Mucosa of descending colon (tissue), 3 donors: ENCODE measurements around the gene PHOSPHO1. TPM values are rescaled to one million over a fixed set of nuclear protein-coding genes. Genes with fewer than 3 reads are reported as not detected.

Experiments
- ATAC-seq: fragments of 200-7000 bp; cut with Tn5 transposase; one replicate; pipeline ENCODE4 v1.9.1; 2020; ENCODE audit warnings: mild to moderate bottlenecking, moderate library complexity
- DNase-seq, 3 donors: peaks; one replicate each; pipeline ENCODE4 v3.0.0-alpha.2; 2020
- H3K36me3 ChIP-seq: fragments of 200-600 bp; one replicate; pipeline ENCODE4 v1.8.0; 2021; ENCODE audit warnings: low read depth, mild to moderate bottlenecking
- H3K4me1 ChIP-seq: fragments of 200-600 bp; one replicate; pipeline ENCODE4 v1.8.0; 2021; ENCODE audit warnings: low read depth, mild to moderate bottlenecking
- H3K4me3 ChIP-seq: fragments of 200-600 bp; one replicate; pipeline ENCODE4 v1.8.0; 2021; ENCODE audit warnings: mild to moderate bottlenecking
- H3K9me3 ChIP-seq: fragments of 200-600 bp; one replicate; pipeline ENCODE4 v1.8.0; 2021; ENCODE audit warnings: mild to moderate bottlenecking
- intact Hi-C, 2 donors: fragments of 100-400 bp; cut with DNase I in 1 of 2; cut with micrococcal nuclease in 1 of 2; formaldehyde crosslinking; loops; one replicate each; pipeline versions ENCODE4 v1.11.0 to v1.11.1; 2022; cut with DNase I, micrococcal nuclease
- total RNA-seq, 3 donors: library from RNA; stranded (reverse); fragmentation: NEBNext Ultra II Directional in 2 of 3; extraction: Animal tissue kit (Norgen Biotek cat#: 25700) in 2 of 3; gene quantifications; one replicate each; pipeline versions ENCODE4 v1.2.1 to v1.2.4, GENCODE V29; 2021 to 2023
- TF ChIP-seq, protein P1 (sequence below): fragments of 200-600 bp; IDR thresholded peaks from one replicate; pipeline ENCODE4 v1.8.0; 2022; ENCODE audit warnings: antibody characterized with exemption, mild to moderate bottlenecking
- donor health status: DM: no; HTN: no; CAD: no; lungs with moderate emphysema.
- donor health status: DM: no; HTN: no; CAD: no.
- donor health status: DM: no; HTN: yes; CAD: no.

PHOSPHO1 gene
- total RNA-seq, 3 donors from 2014 or later: 0.25 TPM; not detected in 2

DNA sequence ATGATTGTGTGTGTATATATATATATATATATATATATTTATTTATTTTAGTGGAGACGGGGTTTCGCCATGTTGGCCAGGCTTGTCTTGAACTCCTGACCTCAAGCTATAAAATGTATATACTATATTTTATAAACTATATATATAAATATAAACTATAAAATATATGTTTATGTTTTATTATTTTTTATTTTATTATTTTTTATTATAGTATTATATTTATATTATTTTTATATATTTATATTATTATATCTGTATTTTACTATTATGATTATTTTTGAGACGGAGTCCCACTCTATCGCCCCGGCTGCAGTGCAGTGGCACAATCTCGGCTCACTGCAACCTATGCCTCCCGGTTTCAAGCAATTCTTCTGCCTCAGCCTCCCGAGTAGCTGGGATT is 10.5 kb upstream of the PHOSPHO1 start:
- DNase-seq (no peak), ATAC-seq (no peak)
- no peaks in the 10 kb centered on the region for H3K36me3 ChIP-seq
- H3K9me3 ChIP-seq: no peaks in the 10 kb centered on the region
- intact Hi-C loops: no loop called here
- H3K4me3 ChIP-seq: no peak overlapping the region
- no peaks in the 10 kb centered on the region for H3K4me1 ChIP-seq
- TF ChIP-seq, protein P1, sequence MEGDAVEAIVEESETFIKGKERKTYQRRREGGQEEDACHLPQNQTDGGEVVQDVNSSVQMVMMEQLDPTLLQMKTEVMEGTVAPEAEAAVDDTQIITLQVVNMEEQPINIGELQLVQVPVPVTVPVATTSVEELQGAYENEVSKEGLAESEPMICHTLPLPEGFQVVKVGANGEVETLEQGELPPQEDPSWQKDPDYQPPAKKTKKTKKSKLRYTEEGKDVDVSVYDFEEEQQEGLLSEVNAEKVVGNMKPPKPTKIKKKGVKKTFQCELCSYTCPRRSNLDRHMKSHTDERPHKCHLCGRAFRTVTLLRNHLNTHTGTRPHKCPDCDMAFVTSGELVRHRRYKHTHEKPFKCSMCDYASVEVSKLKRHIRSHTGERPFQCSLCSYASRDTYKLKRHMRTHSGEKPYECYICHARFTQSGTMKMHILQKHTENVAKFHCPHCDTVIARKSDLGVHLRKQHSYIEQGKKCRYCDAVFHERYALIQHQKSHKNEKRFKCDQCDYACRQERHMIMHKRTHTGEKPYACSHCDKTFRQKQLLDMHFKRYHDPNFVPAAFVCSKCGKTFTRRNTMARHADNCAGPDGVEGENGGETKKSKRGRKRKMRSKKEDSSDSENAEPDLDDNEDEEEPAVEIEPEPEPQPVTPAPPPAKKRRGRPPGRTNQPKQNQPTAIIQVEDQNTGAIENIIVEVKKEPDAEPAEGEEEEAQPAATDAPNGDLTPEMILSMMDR: no peak

- intact Hi-C loops: no loop called here
- no peak overlapping the region for H3K4me3 ChIP-seq
- H3K4me1 ChIP-seq: no peaks in the 10 kb centered on the region
- ATAC-seq: no peak
- H3K36me3 ChIP-seq: no peaks in the 10 kb centered on the region
- no peaks in the 10 kb centered on the region for H3K9me3 ChIP-seq
- DNase-seq: no peak
- TF ChIP-seq, protein P1: no peak
Measured at GRCh38 chr17:49240619-49241018, 10.0 kb upstream of the PHOSPHO1 start.

DNA sequence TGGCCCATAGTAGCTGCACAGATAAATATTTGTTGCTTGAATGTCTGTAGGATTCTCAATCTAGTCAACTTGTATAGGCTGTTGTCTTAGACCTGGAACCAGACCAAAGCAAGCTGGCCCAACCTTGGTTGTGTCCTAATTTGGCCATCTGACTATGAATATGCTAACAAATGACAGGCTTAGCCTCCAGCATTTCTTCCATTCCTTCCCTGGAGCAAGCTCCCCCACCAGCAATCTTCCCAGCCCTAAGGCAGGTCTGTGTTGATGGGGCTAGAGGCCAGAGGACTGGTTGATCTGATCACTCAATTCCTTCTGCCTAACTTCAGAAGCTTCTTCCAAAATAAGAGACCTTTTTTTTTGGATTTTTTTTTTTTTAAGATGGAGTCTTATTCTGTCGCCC is 9.4 kb upstream of the PHOSPHO1 start:
- ATAC-seq (no peak), DNase-seq (no peak)
- Histone ChIP-seq H3K36me3 (no peaks in the 10 kb centered on the region), H3K9me3 (no peaks in the 10 kb centered on the region), H3K4me1 (no peaks in the 10 kb centered on the region), H3K4me3 (no peak overlapping the region)
- TF ChIP-seq, protein P1: no peak
- intact Hi-C loops: loop anchor here in 1 of 2 donors (10.0 kb wide), 1 partner anchor 55 kb away; no protein-coding TSS in a partner anchor

- Histone ChIP-seq H3K36me3 (no peaks in the 10 kb centered on the region), H3K4me3 (no peak overlapping the region), H3K9me3 (no peaks in the 10 kb centered on the region), H3K4me1 (peaks cover 5% of the 10 kb centered on the region)
- TF ChIP-seq, protein P1: no peak
- DNase-seq (no peak), ATAC-seq (no peak)
- intact Hi-C loops: loop anchor here in 1 of 2 donors (10.0 kb wide), 1 partner anchor 51 kb away; no protein-coding TSS in a partner anchor
Measured at GRCh38 chr17:49235896-49236295, 5.3 kb upstream of the PHOSPHO1 start.

DNA sequence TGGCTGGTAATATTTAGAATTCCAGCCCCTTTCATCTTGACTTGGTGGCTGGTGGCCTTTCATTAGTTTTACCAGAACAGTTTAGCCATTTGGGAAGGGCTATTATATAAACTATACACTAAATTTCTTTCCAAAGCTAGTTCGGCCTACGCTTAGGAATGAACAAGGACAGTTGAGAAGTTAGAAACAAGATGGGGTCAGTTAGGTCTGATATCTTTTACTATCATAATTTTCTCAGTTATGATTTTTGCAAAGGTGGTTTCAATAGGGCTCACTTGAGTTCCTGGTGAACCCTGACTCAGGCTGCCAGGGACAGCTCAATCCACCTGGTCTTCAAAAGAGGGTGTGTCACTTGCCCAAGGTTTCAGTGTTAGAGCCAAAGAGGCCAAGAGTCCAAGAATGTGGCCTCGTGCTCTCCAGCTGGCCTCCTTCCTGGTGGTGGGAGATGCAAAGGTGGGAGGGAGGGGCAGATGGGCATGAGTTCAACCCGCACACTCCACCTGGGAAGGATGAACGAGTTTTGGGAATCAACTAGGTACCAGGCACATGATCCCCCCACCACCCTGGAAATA is 4.0 kb upstream of the PHOSPHO1 start:
- no peak overlapping the region for H3K4me3 ChIP-seq
- ATAC-seq: peak; percentile 54
- peak in 1 of 3 donors; percentile 57 for DNase-seq
- H3K4me1 ChIP-seq: peaks cover 14% of the 10 kb centered on the region
- H3K9me3 ChIP-seq: no peaks in the 10 kb centered on the region
- intact Hi-C loops: loop anchor here in 1 of 2 donors (10.0 kb wide), 1 partner anchor 50 kb away; no protein-coding TSS in a partner anchor
- H3K36me3 ChIP-seq: no peaks in the 10 kb centered on the region
- TF ChIP-seq, protein P1: no peak
